ENCODE results near the gene PHF14.

Gene PHF14

GRCh38 chr7:11212816-11213215 lies 239.1 kb downstream of the PHF14 start:
- no peak for FAIRE-seq

GRCh38 chr7:11213266-11213665 lies 239.6 kb downstream of the PHF14 start:
- FAIRE-seq: no peak

GRCh38 chr7:11216276-11216675 lies 242.6 kb downstream of the PHF14 start:
- no peak for FAIRE-seq

GRCh38 chr7:11217848-11218565 lies 244.3 kb downstream of the PHF14 start:
- FAIRE-seq: no peak

Data from TTC549 (cell line).